SK-N-SH treated with all-trans-retinoic acid at 6 μM for 48 hours (cell line): Measurements from ENCODE around the gene B4GALT2.

Experiments
- CREB5 ChIP-seq: fragments of 250-450 bp; sonication (Bioruptor Pico); IDR thresholded peaks from 2 replicates; pipeline ENCODE4 v1.5.1; 2020; ENCODE audit warnings: low read depth, mild to moderate bottlenecking, moderate library complexity
- CSDC2 ChIP-seq: fragments of 250-450 bp; sonication (Bioruptor Pico); IDR thresholded peaks from 2 replicates; pipeline ENCODE4 v1.5.0; 2020; ENCODE audit warnings: mild to moderate bottlenecking, moderate library complexity
- ESRRG ChIP-seq: fragments of 250-450 bp; sonication (Bioruptor Pico); IDR thresholded peaks from 2 replicates; pipeline ENCODE4 v1.6.1; 2021; ENCODE audit warnings: mild to moderate bottlenecking
- OSR1 ChIP-seq: fragments of 250-450 bp; sonication (Bioruptor Pico); IDR thresholded peaks from 2 replicates; pipeline ENCODE4 v1.8.0; 2022; ENCODE audit warnings: moderate library complexity, mild to moderate bottlenecking, inconsistent platforms
- RARB ChIP-seq: fragments of 250-450 bp; sonication (Bioruptor Pico); IDR thresholded peaks from 2 replicates; pipeline ENCODE4 v1.8.0; 2021; ENCODE audit warnings: mild to moderate bottlenecking, moderate library complexity
- TOX ChIP-seq: fragments of 250-450 bp; sonication (Bioruptor Pico); IDR thresholded peaks from 2 replicates; pipeline ENCODE4 v1.8.0; 2021; ENCODE audit warnings: mild to moderate bottlenecking, moderate library complexity, borderline replicate concordance
- ZC3H10 ChIP-seq: fragments of 250-450 bp; sonication (Bioruptor Pico); IDR thresholded peaks from 2 replicates; pipeline ENCODE4 v1.5.1; 2021; ENCODE audit warnings: mild to moderate bottlenecking, moderate library complexity
- ZFP3 ChIP-seq: fragments of 250-450 bp; sonication (Bioruptor Pico); IDR thresholded peaks from 2 replicates; pipeline ENCODE4 v1.5.0; 2020; ENCODE audit warnings: mild to moderate bottlenecking, moderate library complexity
- ZNF565 ChIP-seq: fragments of 450-650 bp; formaldehyde crosslinking; conservative IDR thresholded peaks from 2 replicates; pipeline ENCODE4 v1.5.0; 2020; ENCODE audit warnings: low read depth, mild to moderate bottlenecking, moderate library complexity
- TF ChIP-seq, protein P1 (sequence below): fragments of 250-450 bp; sonication (Bioruptor Pico); IDR thresholded peaks from 2 replicates; pipeline ENCODE4 v1.8.0; 2020; ENCODE audit warnings: mild to moderate bottlenecking, moderate library complexity, borderline replicate concordance
- TF ChIP-seq, protein P2 (sequence below): fragments of 250-450 bp; sonication (Bioruptor Pico); IDR thresholded peaks from 2 replicates; pipeline ENCODE4 v1.5.1; 2021; ENCODE audit warnings: mild to moderate bottlenecking, moderate library complexity

- TF ChIP-seq CSDC2 (CRISPR knock-in tag) = no peak
- TF ChIP-seq RARB (CRISPR knock-in tag) = no peak
- no peak for TF ChIP-seq OSR1
- TF ChIP-seq ZNF565 (CRISPR knock-in tag) = no peak
- TF ChIP-seq, protein P1, sequence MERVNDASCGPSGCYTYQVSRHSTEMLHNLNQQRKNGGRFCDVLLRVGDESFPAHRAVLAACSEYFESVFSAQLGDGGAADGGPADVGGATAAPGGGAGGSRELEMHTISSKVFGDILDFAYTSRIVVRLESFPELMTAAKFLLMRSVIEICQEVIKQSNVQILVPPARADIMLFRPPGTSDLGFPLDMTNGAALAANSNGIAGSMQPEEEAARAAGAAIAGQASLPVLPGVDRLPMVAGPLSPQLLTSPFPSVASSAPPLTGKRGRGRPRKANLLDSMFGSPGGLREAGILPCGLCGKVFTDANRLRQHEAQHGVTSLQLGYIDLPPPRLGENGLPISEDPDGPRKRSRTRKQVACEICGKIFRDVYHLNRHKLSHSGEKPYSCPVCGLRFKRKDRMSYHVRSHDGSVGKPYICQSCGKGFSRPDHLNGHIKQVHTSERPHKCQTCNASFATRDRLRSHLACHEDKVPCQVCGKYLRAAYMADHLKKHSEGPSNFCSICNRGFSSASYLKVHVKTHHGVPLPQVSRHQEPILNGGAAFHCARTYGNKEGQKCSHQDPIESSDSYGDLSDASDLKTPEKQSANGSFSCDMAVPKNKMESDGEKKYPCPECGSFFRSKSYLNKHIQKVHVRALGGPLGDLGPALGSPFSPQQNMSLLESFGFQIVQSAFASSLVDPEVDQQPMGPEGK (CRISPR knock-in tag) = no peak
- no peak for TF ChIP-seq CREB5 (CRISPR knock-in tag)
- no peak for TF ChIP-seq ZFP3 (CRISPR knock-in tag)
- no peak for TF ChIP-seq TOX (CRISPR knock-in tag)
- no peak for TF ChIP-seq ESRRG
- TF ChIP-seq, protein P2, sequence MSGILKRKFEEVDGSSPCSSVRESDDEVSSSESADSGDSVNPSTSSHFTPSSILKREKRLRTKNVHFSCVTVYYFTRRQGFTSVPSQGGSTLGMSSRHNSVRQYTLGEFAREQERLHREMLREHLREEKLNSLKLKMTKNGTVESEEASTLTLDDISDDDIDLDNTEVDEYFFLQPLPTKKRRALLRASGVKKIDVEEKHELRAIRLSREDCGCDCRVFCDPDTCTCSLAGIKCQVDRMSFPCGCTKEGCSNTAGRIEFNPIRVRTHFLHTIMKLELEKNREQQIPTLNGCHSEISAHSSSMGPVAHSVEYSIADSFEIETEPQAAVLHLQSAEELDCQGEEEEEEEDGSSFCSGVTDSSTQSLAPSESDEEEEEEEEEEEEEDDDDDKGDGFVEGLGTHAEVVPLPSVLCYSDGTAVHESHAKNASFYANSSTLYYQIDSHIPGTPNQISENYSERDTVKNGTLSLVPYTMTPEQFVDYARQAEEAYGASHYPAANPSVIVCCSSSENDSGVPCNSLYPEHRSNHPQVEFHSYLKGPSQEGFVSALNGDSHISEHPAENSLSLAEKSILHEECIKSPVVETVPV (CRISPR knock-in tag) = no peak
- TF ChIP-seq ZC3H10 (CRISPR knock-in tag) = no peak
These were observed 57.6 kb downstream of the B4GALT2 start for GRCh38 chr1:44036409-44037139.
